ENCODE measurements around the gene RRAGD.

DNA sequence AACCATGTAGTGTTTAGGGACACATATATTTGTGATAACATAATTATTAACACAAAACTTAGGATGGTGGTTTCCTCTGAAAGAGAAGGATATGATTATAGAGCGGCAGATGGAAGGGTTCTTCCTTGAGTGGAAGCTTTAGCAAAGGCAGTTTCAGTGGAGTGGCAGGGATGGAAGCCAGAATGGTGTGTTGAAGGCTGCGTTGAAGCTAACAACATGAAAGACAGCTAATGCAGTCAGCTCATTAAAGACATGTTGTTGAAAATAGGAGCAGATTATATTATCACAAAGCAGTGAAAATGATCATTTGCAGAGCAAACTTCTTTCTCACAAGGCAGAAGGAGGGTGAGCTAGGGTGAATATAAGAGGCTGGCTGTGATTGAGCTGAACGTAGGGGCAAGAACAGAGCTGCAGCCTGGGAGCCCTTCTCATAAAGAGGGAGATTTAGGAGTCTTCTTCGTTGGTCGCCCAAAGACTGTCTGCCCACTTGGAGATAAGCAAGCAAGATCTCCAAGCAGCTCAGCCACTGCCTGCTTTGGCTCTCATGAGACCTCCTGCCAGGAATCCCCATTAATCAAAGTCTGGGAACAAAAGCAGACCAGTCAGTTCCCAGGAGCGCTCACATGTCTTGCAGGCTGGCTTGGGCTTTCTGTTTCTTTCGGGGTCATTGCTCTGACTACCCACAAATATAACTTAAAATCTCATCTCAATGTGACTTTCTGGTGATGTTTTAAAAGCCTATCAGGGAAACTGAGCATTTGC is 18.3 kb upstream of the RRAGD start:
- TF ChIP-seq ESRRA (CRISPR knock-in tag; IDR thresholded peaks at IDR 0.05; ENCODE audit: low read depth) (no peak), GABPB1 (CRISPR knock-in tag; IDR thresholded peaks at IDR 0.05) (no peak), TEF (CRISPR knock-in tag; IDR thresholded peaks at IDR 0.05) (no peak), HNRNPL (IDR thresholded peaks at IDR 0.05; ENCODE audit: low read depth, low read length) (no peak), EP300 (IDR thresholded peaks at IDR 0.05; ENCODE audit: low read depth in 2 of 2, low read length in 2 of 2) (no peak), EP300 (CRISPR knock-in tag; IDR thresholded peaks at IDR 0.05; ENCODE audit: borderline replicate concordance) (no peak), FOXP4 (CRISPR knock-in tag; IDR thresholded peaks at IDR 0.05) (no peak), NFIC (IDR thresholded peaks at IDR 0.05; ENCODE audit: low read length) (no peak), USF2 (IDR thresholded peaks at IDR 0.05; ENCODE audit: low read depth, low read length) (no peak), USF2 (CRISPR knock-in tag; IDR thresholded peaks at IDR 0.05; ENCODE audit: borderline replicate concordance) (no peak)
- TF ChIP-seq, protein P1, sequence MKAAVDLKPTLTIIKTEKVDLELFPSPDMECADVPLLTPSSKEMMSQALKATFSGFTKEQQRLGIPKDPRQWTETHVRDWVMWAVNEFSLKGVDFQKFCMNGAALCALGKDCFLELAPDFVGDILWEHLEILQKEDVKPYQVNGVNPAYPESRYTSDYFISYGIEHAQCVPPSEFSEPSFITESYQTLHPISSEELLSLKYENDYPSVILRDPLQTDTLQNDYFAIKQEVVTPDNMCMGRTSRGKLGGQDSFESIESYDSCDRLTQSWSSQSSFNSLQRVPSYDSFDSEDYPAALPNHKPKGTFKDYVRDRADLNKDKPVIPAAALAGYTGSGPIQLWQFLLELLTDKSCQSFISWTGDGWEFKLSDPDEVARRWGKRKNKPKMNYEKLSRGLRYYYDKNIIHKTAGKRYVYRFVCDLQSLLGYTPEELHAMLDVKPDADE (CRISPR knock-in tag; IDR thresholded peaks at IDR 0.05) = no peak
- TF ChIP-seq, protein P2, sequence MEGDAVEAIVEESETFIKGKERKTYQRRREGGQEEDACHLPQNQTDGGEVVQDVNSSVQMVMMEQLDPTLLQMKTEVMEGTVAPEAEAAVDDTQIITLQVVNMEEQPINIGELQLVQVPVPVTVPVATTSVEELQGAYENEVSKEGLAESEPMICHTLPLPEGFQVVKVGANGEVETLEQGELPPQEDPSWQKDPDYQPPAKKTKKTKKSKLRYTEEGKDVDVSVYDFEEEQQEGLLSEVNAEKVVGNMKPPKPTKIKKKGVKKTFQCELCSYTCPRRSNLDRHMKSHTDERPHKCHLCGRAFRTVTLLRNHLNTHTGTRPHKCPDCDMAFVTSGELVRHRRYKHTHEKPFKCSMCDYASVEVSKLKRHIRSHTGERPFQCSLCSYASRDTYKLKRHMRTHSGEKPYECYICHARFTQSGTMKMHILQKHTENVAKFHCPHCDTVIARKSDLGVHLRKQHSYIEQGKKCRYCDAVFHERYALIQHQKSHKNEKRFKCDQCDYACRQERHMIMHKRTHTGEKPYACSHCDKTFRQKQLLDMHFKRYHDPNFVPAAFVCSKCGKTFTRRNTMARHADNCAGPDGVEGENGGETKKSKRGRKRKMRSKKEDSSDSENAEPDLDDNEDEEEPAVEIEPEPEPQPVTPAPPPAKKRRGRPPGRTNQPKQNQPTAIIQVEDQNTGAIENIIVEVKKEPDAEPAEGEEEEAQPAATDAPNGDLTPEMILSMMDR (CRISPR knock-in tag; IDR thresholded peaks at IDR 0.05) = no peak

All from HepG2 (cell line).